Measurements from ENCODE around the gene ANKRD35.

DNA sequence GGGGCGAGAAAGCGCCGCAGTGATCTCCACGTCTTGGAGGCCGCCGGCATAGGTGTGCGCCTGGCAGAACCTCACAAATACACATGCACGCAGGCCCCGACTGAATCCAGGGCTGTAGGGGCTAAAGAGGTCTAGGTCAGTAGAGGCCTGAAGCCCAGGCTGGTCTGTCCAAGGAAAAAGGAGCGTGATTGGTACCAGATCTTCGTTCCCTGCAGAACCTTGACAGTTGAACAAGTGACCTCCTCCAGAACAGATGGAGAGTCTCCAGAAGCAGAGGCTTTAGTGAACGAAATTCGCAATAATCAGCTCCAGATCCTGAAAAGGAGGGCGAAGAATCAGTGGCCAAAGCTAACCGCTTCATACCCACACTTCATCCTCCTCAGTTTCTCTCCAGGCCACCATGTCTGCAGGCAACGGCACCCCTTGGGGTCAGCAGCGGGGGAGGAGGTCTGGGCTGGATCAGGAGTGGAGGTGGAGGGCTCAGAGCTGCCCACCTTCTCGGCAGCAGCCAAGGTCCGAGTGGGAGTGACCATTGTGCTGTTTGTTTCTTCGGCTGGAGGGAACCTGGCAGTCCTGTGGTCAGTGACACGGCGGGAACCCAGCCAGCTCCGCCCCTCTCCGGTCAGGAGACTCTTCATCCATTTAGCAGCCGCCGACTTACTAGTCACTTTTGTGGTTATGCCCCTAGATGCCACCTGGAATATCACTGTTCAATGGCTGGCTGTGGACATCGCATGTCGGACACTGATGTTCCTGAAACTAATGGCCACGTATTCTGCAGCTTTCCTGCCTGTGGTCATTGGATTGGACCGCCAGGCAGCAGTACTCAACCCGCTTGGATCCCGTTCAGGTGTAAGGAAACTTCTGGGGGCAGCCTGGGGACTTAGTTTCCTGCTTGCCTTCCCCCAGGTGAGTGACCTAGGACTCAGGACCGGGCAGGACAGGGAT lies 33.6 kb upstream of the ANKRD35 start:
- TF ChIP-seq, protein P1, sequence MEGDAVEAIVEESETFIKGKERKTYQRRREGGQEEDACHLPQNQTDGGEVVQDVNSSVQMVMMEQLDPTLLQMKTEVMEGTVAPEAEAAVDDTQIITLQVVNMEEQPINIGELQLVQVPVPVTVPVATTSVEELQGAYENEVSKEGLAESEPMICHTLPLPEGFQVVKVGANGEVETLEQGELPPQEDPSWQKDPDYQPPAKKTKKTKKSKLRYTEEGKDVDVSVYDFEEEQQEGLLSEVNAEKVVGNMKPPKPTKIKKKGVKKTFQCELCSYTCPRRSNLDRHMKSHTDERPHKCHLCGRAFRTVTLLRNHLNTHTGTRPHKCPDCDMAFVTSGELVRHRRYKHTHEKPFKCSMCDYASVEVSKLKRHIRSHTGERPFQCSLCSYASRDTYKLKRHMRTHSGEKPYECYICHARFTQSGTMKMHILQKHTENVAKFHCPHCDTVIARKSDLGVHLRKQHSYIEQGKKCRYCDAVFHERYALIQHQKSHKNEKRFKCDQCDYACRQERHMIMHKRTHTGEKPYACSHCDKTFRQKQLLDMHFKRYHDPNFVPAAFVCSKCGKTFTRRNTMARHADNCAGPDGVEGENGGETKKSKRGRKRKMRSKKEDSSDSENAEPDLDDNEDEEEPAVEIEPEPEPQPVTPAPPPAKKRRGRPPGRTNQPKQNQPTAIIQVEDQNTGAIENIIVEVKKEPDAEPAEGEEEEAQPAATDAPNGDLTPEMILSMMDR (optimal IDR thresholded peaks at IDR 0.05 in 1 of 3, IDR thresholded peaks at IDR 0.05 in 1 of 3, conservative IDR thresholded peaks at IDR 0.05 in 1 of 3; ENCODE audit: extremely low read depth in 1 of 3, insufficient read depth in 2 of 3, low read length in 3 of 3) = no peak
- no peak for TF ChIP-seq EZH2 (IDR thresholded peaks at IDR 0.05; ENCODE audit: low read length)

Measured in keratinocyte (primary cell).